Activated CD4-positive, alpha-beta T cell treated with anti-CD3 and anti-CD28 coated beads for 4 hours (primary cell): ENCODE results near the gene AATF.

Experiments used
- DNase-seq, 2 donors: peaks; one replicate each; pipeline ENCODE4 v3.0.0-alpha.2; 2020

Gene AATF

GRCh38 chr17:36989173-36989572, 40.4 kb downstream of the AATF start:
- DNase-seq = no peak

- DNase-seq = no peak
Measured at GRCh38 chr17:36992701-36993100, 43.9 kb downstream of the AATF start.

GRCh38 chr17:36993227-36993626, 44.5 kb downstream of the AATF start:
- DNase-seq = no peak

GRCh38 chr17:36994438-36994837, 45.7 kb downstream of the AATF start:
- DNase-seq = no peak

- no peak for DNase-seq
Measured at GRCh38 chr17:36999471-36999870, 50.7 kb downstream of the AATF start.

- no peak for DNase-seq
Measured at GRCh38 chr17:37016780-37017179, 68.0 kb downstream of the AATF start.

GRCh38 chr17:37017404-37017803, 68.7 kb downstream of the AATF start:
- DNase-seq = no peak

GRCh38 chr17:37019117-37019740, 70.5 kb downstream of the AATF start:
- DNase-seq = no peak

- no peak for DNase-seq
Measured at GRCh38 chr17:37019741-37020129, 71.0 kb downstream of the AATF start.

- DNase-seq = no peak
Measured at GRCh38 chr17:37024181-37024637, 75.5 kb downstream of the AATF start.

- no peak for DNase-seq
Measured at GRCh38 chr17:37025238-37025637, 76.5 kb downstream of the AATF start.

GRCh38 chr17:37025847-37026530, 77.2 kb downstream of the AATF start:
- no peak for DNase-seq

GRCh38 chr17:37026531-37026869, 77.7 kb downstream of the AATF start:
- DNase-seq = no peak

- no peak for DNase-seq
Measured at GRCh38 chr17:37028040-37028439, 79.3 kb downstream of the AATF start.

GRCh38 chr17:37031493-37032083, 82.8 kb downstream of the AATF start:
- DNase-seq = no peak

GRCh38 chr17:37037590-37038155, 88.9 kb downstream of the AATF start:
- DNase-seq = no peak

GRCh38 chr17:37039269-37039668, 90.5 kb downstream of the AATF start:
- DNase-seq = no peak

- no peak for DNase-seq
Measured at GRCh38 chr17:37041932-37042331, 93.2 kb downstream of the AATF start.

- no peak for DNase-seq
Measured at GRCh38 chr17:37043201-37043600, 94.4 kb downstream of the AATF start.

GRCh38 chr17:37045351-37045922, 96.7 kb downstream of the AATF start:
- no peak for DNase-seq

GRCh38 chr17:37047631-37048104, 98.9 kb downstream of the AATF start:
- peak; percentile 68 to 79 for DNase-seq

- DNase-seq = no peak
Measured at GRCh38 chr17:37048811-37049210, 100.1 kb downstream of the AATF start.

- DNase-seq = no peak
Measured at GRCh38 chr17:37050920-37051319, 102.2 kb downstream of the AATF start.

- DNase-seq = no peak
Measured at GRCh38 chr17:37051381-37051780, 102.6 kb downstream of the AATF start.
